Lung (tissue), 12 donors: ENCODE results near the gene MYADML2. TPM values are rescaled to one million over a fixed set of nuclear protein-coding genes. Genes with fewer than 3 reads are reported as not detected.

Source experiments
- ATAC-seq: fragments of 200-7000 bp; cut with Tn5 transposase; one replicate; pipeline ENCODE4 v1.9.1; 2020; ENCODE audit warnings: moderate number of reproducible peaks; ENCODE audit not compliant: insufficient read depth, low FRiP score
- DNase-seq, 3 donors: peaks; one replicate each; pipeline ENCODE4 v3.0.0-alpha.2; 2013 to 2017
- H3K27ac ChIP-seq, 2 donors: one replicate each; pipeline ENCODE4 v1.5.1; 2013; ENCODE audit warnings: mild to moderate bottlenecking in 2 of 2, moderate library complexity in 2 of 2, control low read depth in 1 of 2, inconsistent platforms in 1 of 2, low read depth in 1 of 2, low read length in 1 of 2
- H3K27me3 ChIP-seq, 3 donors: one replicate each; pipeline ENCODE4 v1.5.1; 2013; ENCODE audit warnings: low read length in 2 of 3; ENCODE audit not compliant: control insufficient read depth in 3 of 3, insufficient read depth in 3 of 3
- H3K36me3 ChIP-seq, 4 donors: one replicate each; pipeline ENCODE4 v1.5.1; 2013; ENCODE audit warnings: low read length in 4 of 4, mild to moderate bottlenecking in 1 of 4, moderate library complexity in 1 of 4; ENCODE audit not compliant: control insufficient read depth in 4 of 4, insufficient read depth in 4 of 4
- H3K4me1 ChIP-seq, 5 donors: one replicate each; pipeline ENCODE4 v1.5.1; 2013; ENCODE audit warnings: low read length in 5 of 5, mild to moderate bottlenecking in 2 of 5, moderate library complexity in 1 of 5; ENCODE audit not compliant: control insufficient read depth in 5 of 5, insufficient read depth in 5 of 5
- H3K4me3 ChIP-seq: one replicate; pipeline ENCODE4 v1.5.1; 2013; ENCODE audit warnings: mild to moderate bottlenecking, control low read depth, moderate library complexity
- H3K9ac ChIP-seq, 2 donors: one replicate each; pipeline ENCODE4 v1.5.1; 2013; ENCODE audit warnings: low read length in 2 of 2, control low read depth in 1 of 2; ENCODE audit not compliant: insufficient read depth in 1 of 2
- H3K9me3 ChIP-seq, 4 donors: one replicate each; pipeline ENCODE4 v1.5.1; 2013; ENCODE audit warnings: low read length in 3 of 4, mild to moderate bottlenecking in 1 of 4, moderate library complexity in 1 of 4; ENCODE audit not compliant: control insufficient read depth in 4 of 4, insufficient read depth in 3 of 4
- whole genome bisulfite sequencing, 2 donors: extraction: QIAGEN DNeasy Blood & Tissue Kit; methylation state at CpG; one replicate each; pipeline ENCODE4 v1.1.7; 2013; 5-methylcytosine and 5-hydroxymethylcytosine counted together
- polyA plus RNA-seq, 2 donors: library from polyadenylated mRNA; stranded (reverse); fragments of 200-250 nt; gene quantifications; one replicate each; pipeline ENCODE4 v1.2.1, GENCODE V29; 2013
- total RNA-seq, 2 donors: library from RNA; depleted of rRNA in 1 of 2; stranded (reverse); fragments of >200 nt in 1 of 2; gene quantifications; one replicate each; pipeline ENCODE4 v1.2.1, GENCODE V29; 2014 to 2021
- TF ChIP-seq, protein P1 (sequence below): IDR thresholded peaks from 2 replicates; pipeline ENCODE4 v1.5.1; 2012; ENCODE audit warnings: mild to moderate bottlenecking; ENCODE audit errors: control extremely low read depth, extremely low read depth
- donor health status: control.
- donor health status: control.
- donor health status: Bipolar disorder and iron deficiency.
- donor health status: healthy.
- donor health status: DM: yes; HTN: yes; CAD: no.

MYADML2 gene
- total and polyA plus RNA-seq, 4 donors, result not detected

DNA sequence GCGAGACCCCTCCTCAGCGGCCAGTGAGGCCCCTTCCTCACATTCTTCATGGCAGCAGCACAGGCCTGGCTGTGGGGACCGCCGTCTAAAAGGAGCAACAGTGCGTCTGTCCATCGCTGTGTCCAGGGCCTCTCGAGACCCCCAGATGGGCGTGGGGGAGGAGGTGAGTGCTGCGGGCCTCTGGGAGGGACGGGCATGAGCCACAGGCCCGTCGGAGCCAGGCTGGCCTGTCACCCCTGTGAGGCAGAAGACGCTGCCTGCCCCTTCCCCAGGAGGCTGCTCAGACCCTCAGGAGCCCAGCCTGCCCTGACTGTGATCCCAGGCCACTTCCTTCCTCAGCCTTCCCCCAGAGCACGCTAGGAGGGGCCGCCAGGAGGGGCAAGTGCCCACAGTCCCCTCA lies 7.8 kb downstream of the MYADML2 start:
- 49 to 68% methylated on average over 15 of the region's 15 CpGs for WGBS, 2 donors
- no peaks in the 10 kb centered on the region for H3K9me3 ChIP-seq
- TF ChIP-seq, protein P1, sequence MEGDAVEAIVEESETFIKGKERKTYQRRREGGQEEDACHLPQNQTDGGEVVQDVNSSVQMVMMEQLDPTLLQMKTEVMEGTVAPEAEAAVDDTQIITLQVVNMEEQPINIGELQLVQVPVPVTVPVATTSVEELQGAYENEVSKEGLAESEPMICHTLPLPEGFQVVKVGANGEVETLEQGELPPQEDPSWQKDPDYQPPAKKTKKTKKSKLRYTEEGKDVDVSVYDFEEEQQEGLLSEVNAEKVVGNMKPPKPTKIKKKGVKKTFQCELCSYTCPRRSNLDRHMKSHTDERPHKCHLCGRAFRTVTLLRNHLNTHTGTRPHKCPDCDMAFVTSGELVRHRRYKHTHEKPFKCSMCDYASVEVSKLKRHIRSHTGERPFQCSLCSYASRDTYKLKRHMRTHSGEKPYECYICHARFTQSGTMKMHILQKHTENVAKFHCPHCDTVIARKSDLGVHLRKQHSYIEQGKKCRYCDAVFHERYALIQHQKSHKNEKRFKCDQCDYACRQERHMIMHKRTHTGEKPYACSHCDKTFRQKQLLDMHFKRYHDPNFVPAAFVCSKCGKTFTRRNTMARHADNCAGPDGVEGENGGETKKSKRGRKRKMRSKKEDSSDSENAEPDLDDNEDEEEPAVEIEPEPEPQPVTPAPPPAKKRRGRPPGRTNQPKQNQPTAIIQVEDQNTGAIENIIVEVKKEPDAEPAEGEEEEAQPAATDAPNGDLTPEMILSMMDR, result no peak
- H3K4me1 ChIP-seq, result peaks cover 0 to 11% (median 0%) of the 10 kb centered on the region in 5 donors
- H3K9ac ChIP-seq, result no peak overlapping the region
- no peaks in the 10 kb centered on the region for H3K36me3 ChIP-seq
- H3K27me3 ChIP-seq, result peaks cover 0 to 3% (median 2%) of the 10 kb centered on the region in 3 donors
- no peak overlapping the region for H3K27ac ChIP-seq
- DNase-seq (no peak), ATAC-seq (no peak)
- H3K4me3 ChIP-seq, result no peak overlapping the region

DNA sequence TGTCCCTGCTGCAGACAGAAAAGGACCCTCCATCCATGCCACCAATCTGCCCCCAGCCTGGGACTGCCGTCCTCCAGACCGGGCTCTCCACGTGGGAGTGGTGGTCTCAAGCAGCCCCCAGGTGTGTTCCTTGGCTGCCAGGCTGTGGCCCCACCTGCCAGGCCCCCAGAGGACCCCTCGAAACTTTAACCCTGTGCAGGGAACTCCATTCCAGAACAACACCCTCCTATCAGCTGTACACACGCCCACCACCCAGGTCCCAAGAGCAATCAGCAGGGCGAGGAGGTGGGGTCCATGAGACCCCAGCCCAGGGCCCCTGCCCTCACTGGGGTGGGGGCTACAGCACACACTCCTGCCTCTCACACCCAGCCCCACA lies 11.3 kb downstream of the MYADML2 start:
- no peak overlapping the region for H3K9ac ChIP-seq
- TF ChIP-seq, protein P1, result no peak
- no peak overlapping the region for H3K4me3 ChIP-seq
- ATAC-seq (no peak), DNase-seq (no peak)
- peaks cover 0 to 17% (median 5%) of the 10 kb centered on the region in 5 donors for H3K4me1 ChIP-seq
- H3K36me3 ChIP-seq, result no peaks in the 10 kb centered on the region
- no peaks in the 10 kb centered on the region for H3K9me3 ChIP-seq
- no peak overlapping the region for H3K27ac ChIP-seq
- WGBS, 2 donors, result 92 to 98% methylated on average over 6 of the region's 6 CpGs
- peaks cover 0 to 2% (median 0%) of the 10 kb centered on the region in 3 donors for H3K27me3 ChIP-seq

DNA sequence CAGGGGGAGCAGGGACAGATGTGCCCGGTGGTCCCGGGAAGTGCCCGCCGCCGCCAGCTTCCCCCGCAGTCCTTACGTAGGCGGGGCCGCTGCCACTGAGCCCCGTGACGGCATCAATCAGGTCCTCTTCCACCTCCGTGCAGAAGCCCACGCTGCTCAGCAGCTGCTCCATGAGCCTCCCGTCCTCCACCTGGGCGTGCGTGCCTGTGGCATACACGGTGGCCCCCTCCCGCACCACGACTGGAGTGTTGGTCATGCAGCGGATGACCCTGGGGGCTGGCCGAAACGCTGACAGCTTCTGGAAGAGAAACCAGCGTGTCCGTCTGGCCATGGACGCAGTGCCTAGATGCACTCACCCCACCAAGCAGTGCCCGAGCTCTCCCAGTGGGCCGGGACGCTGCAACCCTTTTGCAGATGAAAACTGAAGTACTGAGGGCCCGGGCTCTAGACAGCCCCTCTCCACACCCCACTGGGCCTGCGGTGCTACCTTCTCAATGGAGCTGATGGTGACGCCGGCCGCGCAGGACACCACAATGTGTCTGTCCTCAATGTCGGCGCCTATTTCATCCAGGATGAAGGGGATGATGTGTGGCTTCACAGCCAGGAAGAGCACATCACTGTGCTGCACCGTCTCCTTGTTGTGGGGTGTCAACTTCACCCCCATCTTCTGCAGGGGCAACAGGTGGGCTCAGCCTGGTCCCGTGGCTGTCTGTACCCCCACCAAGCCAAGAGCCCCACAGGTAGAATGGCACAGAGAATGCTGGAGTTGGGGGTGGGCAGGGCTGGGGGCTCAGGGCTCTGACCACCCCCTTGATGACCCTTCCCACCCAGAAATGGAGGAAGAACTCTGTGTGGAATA lies 12.0 kb downstream of the MYADML2 start:
- TF ChIP-seq, protein P1, result no peak
- Histone ChIP-seq H3K4me3 (no peak overlapping the region), H3K27ac (no peak overlapping the region), H3K27me3 (no peaks in the 10 kb centered on the region), H3K9ac (no peak overlapping the region), H3K36me3 (no peaks in the 10 kb centered on the region), H3K9me3 (no peaks in the 10 kb centered on the region), H3K4me1 (peaks cover 0 to 22% (median 5%) of the 10 kb centered on the region in 5 donors)
- WGBS, 2 donors, result 94 to 96% methylated on average over 38 of the region's 38 CpGs
- DNase-seq (no peak), ATAC-seq (no peak)
